GM12878 (cell line): Measurements from ENCODE around the gene PKP4. TPM values are rescaled to one million over a fixed set of nuclear protein-coding genes. Genes with fewer than 3 reads are reported as not detected.

Experiments
- ATAC-seq: fragments of 200-7000 bp; cut with Tn5 transposase; 3 replicates; pipeline ENCODE4 v1.9.1; 2020; ENCODE audit warnings: mild to moderate bottlenecking, moderate library complexity
- BruUV-seq: library from RNA; stranded (reverse); fragments of 400-500 nt; replicated peaks from 2 replicates; lab custom pipeline; 2021; lab: Mats Ljungman, UMichigan
- CTCF ChIA-PET: fragments of 300-600 bp; sonication (Branson Sonifier 250); formaldehyde crosslinking; extraction: SDS; loops from one replicate; lab custom pipeline; 2021; ENCODE audit warnings: inconsistent platforms; lab: Yijun Ruan, JAX
- POLR2A ChIA-PET: fragments of 350-600 bp; formaldehyde crosslinking; extraction: SDS; loops from one replicate; lab custom pipeline; 2021; ENCODE audit warnings: inconsistent platforms; lab: Charles Lee
- RAD21 ChIA-PET: fragments of 300-600 bp; sonication (Branson Sonifier 250); formaldehyde crosslinking; loops from one replicate; lab custom pipeline; 2023; ENCODE audit warnings: antibody characterized with exemption; ENCODE audit not compliant: unreplicated experiment; lab: Charles Lee
- SMC1A ChIA-PET: fragments of 300-600 bp; sonication (Branson Sonifier 250); formaldehyde crosslinking; loops from one replicate; lab custom pipeline; 2023; ENCODE audit not compliant: unreplicated experiment, uncharacterized antibody; lab: Charles Lee
- DNase-seq: peaks from one replicate; pipeline ENCODE4 v3.0.0-alpha.2; 2011; ENCODE audit warnings: low read depth, low spot score
- FAIRE-seq: peaks from 3 replicates; lab custom pipeline; 2011; peaks lifted over from hg19 to GRCh38; lab: Jason Lieb, UNC
- H2AFZ ChIP-seq: 2 replicates; pipeline ENCODE4 v1.6.0; 2011; ENCODE audit warnings: low read depth, low read length, control low read depth; ENCODE audit not compliant: control insufficient read depth
- H3K27ac ChIP-seq: 2 replicates; pipeline ENCODE4 v1.5.1; 2011; ENCODE audit warnings: control low read depth; ENCODE audit not compliant: control insufficient read depth, insufficient read depth
- H3K27me3 ChIP-seq, 2 experiments: replicated peaks in 1 of 2; 2 replicates each; pipeline versions ENCODE4 v1.6.0 to v1.6.1; 2011; ENCODE audit warnings: low read length in 1 of 2; ENCODE audit not compliant: control insufficient read depth in 2 of 2, insufficient read depth in 2 of 2
- H3K36me3 ChIP-seq, 2 experiments: 2 replicates each; pipeline ENCODE4 v1.5.1; 2011; ENCODE audit warnings: low read length in 1 of 2; ENCODE audit not compliant: control insufficient read depth in 2 of 2, insufficient read depth in 2 of 2
- H3K4me1 ChIP-seq: 2 replicates; pipeline ENCODE4 v1.6.1; 2011; ENCODE audit warnings: mild to moderate bottlenecking, low read length, moderate library complexity, mixed read lengths; ENCODE audit not compliant: control insufficient read depth, insufficient read depth
- H3K4me2 ChIP-seq: 2 replicates; pipeline ENCODE4 v1.6.0; 2011; ENCODE audit warnings: control low read depth; ENCODE audit not compliant: control insufficient read depth, insufficient read depth
- H3K4me3 ChIP-seq: fragments of 200-600 bp; sonication (generic); 2 replicates; pipeline ENCODE4 v1.5.1; 2016
- H3K79me2 ChIP-seq: 2 replicates; pipeline ENCODE4 v1.6.0; 2011; ENCODE audit warnings: low read length; ENCODE audit not compliant: control insufficient read depth, insufficient read depth
- H3K9ac ChIP-seq: 2 replicates; pipeline ENCODE4 v1.8.0; 2011; ENCODE audit warnings: low read length, control low read depth, mixed read lengths; ENCODE audit not compliant: control insufficient read depth, insufficient read depth
- H3K9me3 ChIP-seq: replicated peaks from 3 replicates; pipeline ENCODE4 v1.5.1; 2011; ENCODE audit warnings: mild to moderate bottlenecking, low read length; ENCODE audit not compliant: control insufficient read depth, insufficient read depth
- H4K20me1 ChIP-seq: 2 replicates; pipeline ENCODE4 v1.6.0; 2011; ENCODE audit not compliant: control insufficient read depth, insufficient read depth
- HDAC6 ChIP-seq: fragments of 200-600 bp; sonication (generic); IDR thresholded peaks from one replicate; pipeline ENCODE4 v1.8.0; 2017; ENCODE audit warnings: antibody characterized with exemption; ENCODE audit not compliant: unreplicated experiment
- MTA3 ChIP-seq: IDR thresholded peaks from 2 replicates; pipeline ENCODE4 v1.6.1; 2012; ENCODE audit warnings: low read length, inconsistent platforms, borderline replicate concordance
- MYC ChIP-seq: IDR thresholded peaks from 2 replicates; pipeline ENCODE4 v1.6.1; 2011; ENCODE audit warnings: mild to moderate bottlenecking, low read length, moderate library complexity, inconsistent platforms; ENCODE audit not compliant: insufficient read depth, insufficient replicate concordance, insufficient read length, severe bottlenecking
- WGBS: methylation state at CpG from one replicate; pipeline ENCODE4 v1.1.6; 2016; ENCODE audit warnings: low lambda C conversion rate; ENCODE audit not compliant: insufficient replicate concordance, insufficient coverage; ENCODE audit errors: missing lambda C conversion rate; 5-methylcytosine and 5-hydroxymethylcytosine counted together
- in situ Hi-C: fragments of 300-500 bp; cut with MboI; formaldehyde crosslinking; loops from 9 replicates; pipeline ENCODE4 v1.14.3; 2018; ENCODE audit warnings: mixed read lengths
- intact Hi-C: fragments of 100-400 bp; cut with micrococcal nuclease; formaldehyde crosslinking; loops from one replicate; pipeline ENCODE4 v1.14.2; 2022; ENCODE audit not compliant: unreplicated experiment
- polyA plus RNA-seq, 11 experiments: library from polyadenylated mRNA; depleted of rRNA in 4 of 11; unstranded in 6 of 11; stranded (reverse) in 5 of 11; fragments of >200 nt; fragmentation: Nextera tagmentation in 4 of 11; fragmentation: Illumina TruSeq in 1 of 11; extraction: Ambion mirVana in 4 of 11; extraction: Trizol in 1 of 11; gene quantifications; 1 replicate in 1 of 11; 2 replicates in 10 of 11; pipeline versions ENCODE4 v1.2.1 to v1.2.3, GENCODE V29; 2011 to 2016; ENCODE audit warnings: inconsistent platforms in 2 of 11, missing spikeins in 2 of 11, low read depth in 1 of 11
- total RNA-seq, 4 experiments: library from RNA; depleted of rRNA in 3 of 4; stranded (reverse); fragments of >200 nt in 3 of 4; fragmentation: Illumina TruSeq in 1 of 4; extraction: Trizol in 1 of 4; gene quantifications; 2 replicates each; pipeline versions ENCODE4 v1.2.1 to v1.2.3, GENCODE V29; 2013 to 2021
- TF ChIP-seq, protein P1 (sequence below), 3 experiments: IDR thresholded peaks in 2 of 3; conservative IDR thresholded peaks in 1 of 3; 2 replicates each; pipeline ENCODE4 v1.5.1; 2011; ENCODE audit warnings: low read depth in 3 of 3, low read length in 3 of 3, mild to moderate bottlenecking in 3 of 3, control low read depth in 2 of 3, moderate library complexity in 2 of 3, inconsistent platforms in 1 of 3, mixed read lengths in 1 of 3; ENCODE audit not compliant: control insufficient read depth in 2 of 3, insufficient read depth in 1 of 3; ENCODE audit errors: extremely low read depth in 1 of 3

The PKP4 gene
- total and polyA plus RNA-seq, 10 of the 15 experiments (the other 5 are each of a cell fraction or from before 2014, with no cell fraction given): 4.8 to 35.8 (median 17.7) TPM

DNA sequence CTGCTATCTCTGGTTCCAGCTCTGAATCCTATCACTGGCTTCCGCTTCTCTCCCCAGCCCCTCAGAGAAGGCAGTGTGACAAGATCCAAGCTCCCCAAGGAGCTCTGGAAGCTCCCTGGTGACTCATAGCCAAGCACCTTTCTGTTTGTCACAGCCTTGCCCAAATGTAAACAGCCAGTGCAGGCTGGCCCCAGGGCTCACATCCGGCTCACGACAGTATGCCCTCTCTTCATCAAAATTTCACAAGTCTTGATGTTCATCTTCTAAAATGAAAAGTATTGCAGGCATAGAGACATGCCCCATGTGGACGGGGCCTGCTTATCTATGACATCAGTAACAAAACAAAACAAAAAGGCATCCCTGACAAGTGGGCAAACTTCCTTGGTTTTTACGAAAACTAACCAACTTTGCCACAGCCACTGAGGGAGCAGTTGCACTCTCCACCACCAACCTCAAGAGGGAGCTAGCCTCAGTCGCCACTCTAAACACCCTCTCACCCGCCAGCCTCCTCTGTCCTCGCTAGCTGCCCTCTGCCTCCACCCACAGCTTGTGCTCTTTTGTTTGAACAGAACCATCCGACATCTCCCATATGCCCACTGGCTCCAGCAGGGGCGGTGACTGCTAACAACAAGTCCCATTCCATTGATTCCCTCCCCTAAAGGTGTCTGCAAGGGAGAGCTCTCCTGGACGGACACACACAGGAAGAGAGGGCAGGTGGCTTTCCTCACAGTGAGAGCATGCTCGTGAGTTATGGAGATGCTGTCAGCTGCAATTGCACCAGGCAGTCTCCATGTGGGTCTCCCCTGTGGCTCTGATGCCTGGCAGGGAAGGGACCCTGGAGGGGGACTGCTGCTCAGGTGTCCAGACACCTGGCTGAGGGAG lies 267.4 kb downstream of the PKP4 start:
- Histone ChIP-seq H3K27ac (no peak overlapping the region), H3K9ac (no peak overlapping the region), H4K20me1 (no peaks in the 10 kb centered on the region), H3K4me2 (no peak overlapping the region), H3K4me3 (no peak overlapping the region), H3K36me3 (no peaks in the 10 kb centered on the region), H3K79me2 (no peaks in the 10 kb centered on the region), H3K9me3 (no peaks in the 10 kb centered on the region), H2AFZ (no peak overlapping the region), H3K27me3 (no peaks in the 10 kb centered on the region), H3K4me1 (no peaks in the 10 kb centered on the region)
- no peak for DNase-seq
- FAIRE-seq: no peak
- ChIA-PET POLR2A (no interaction called here), SMC1A (no interaction called here), RAD21 (no interaction called here), CTCF (interaction anchor here (0.8 to 1.9 kb wide), 3 partner anchors 9 to 19 kb away, joined by 3 to 4 read pairs (median 4); no protein-coding TSS in a partner anchor)
- TF ChIP-seq HDAC6: no peak
- TF ChIP-seq MTA3: no peak
- no peak for TF ChIP-seq MYC
- TF ChIP-seq, protein P1, sequence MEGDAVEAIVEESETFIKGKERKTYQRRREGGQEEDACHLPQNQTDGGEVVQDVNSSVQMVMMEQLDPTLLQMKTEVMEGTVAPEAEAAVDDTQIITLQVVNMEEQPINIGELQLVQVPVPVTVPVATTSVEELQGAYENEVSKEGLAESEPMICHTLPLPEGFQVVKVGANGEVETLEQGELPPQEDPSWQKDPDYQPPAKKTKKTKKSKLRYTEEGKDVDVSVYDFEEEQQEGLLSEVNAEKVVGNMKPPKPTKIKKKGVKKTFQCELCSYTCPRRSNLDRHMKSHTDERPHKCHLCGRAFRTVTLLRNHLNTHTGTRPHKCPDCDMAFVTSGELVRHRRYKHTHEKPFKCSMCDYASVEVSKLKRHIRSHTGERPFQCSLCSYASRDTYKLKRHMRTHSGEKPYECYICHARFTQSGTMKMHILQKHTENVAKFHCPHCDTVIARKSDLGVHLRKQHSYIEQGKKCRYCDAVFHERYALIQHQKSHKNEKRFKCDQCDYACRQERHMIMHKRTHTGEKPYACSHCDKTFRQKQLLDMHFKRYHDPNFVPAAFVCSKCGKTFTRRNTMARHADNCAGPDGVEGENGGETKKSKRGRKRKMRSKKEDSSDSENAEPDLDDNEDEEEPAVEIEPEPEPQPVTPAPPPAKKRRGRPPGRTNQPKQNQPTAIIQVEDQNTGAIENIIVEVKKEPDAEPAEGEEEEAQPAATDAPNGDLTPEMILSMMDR (IDR thresholded peaks at IDR 0.05 in 2 of 3, conservative IDR thresholded peaks at IDR 0.05 in 1 of 3; ENCODE audit: control insufficient read depth in 2 of 3, extremely low read depth in 1 of 3, insufficient read depth in 1 of 3, low read depth in 3 of 3, low read length in 3 of 3): peak in 2 of 3 experiments; percentile 32 to 43; a peak in 4 of 6 replicates
- 35% methylated on average over 12 of the region's 12 CpGs for WGBS
- in situ Hi-C loops (no loop called here), intact Hi-C loops (no loop called here)
- peak; percentile 67 for ATAC-seq
- no TSS peak for BruUV-seq
